H1 (cell line): Measurements from ENCODE around the gene ATP8B3. TPM values are rescaled to one million over a fixed set of nuclear protein-coding genes. Genes with fewer than 3 reads are reported as not detected.

Experiments
- CHD1 ChIP-seq: IDR thresholded peaks from 2 replicates; pipeline ENCODE4 v1.6.1; 2012; ENCODE audit warnings: low read depth, low read length, improper control_type of control experiment
- CREB1 ChIP-seq: IDR thresholded peaks from 2 replicates; pipeline ENCODE4 v1.6.1; 2012; ENCODE audit warnings: inconsistent platforms
- EP300 ChIP-seq, 2 experiments: IDR thresholded peaks; 1 replicate in 1 of 2; 2 replicates in 1 of 2; pipeline ENCODE4 v1.6.1; 2011 to 2012; ENCODE audit warnings: low read depth in 2 of 2, low read length in 2 of 2, mild to moderate bottlenecking in 2 of 2, borderline replicate concordance in 1 of 2, inconsistent platforms in 1 of 2, moderate library complexity in 1 of 2
- JUN ChIP-seq: IDR thresholded peaks from 2 replicates; pipeline ENCODE4 v1.6.1; 2011; ENCODE audit warnings: low read depth, mild to moderate bottlenecking, improper control_type of control experiment, low read length
- KDM1A ChIP-seq: fragments of 200-600, 300-600 bp; sonication (generic); IDR thresholded peaks from 2 replicates; pipeline ENCODE4 v1.7.1; 2016; ENCODE audit warnings: mild to moderate bottlenecking, low read length, borderline replicate concordance
- MAFK ChIP-seq: IDR thresholded peaks from 2 replicates; pipeline ENCODE4 v1.6.1; 2012; ENCODE audit warnings: low read depth, mild to moderate bottlenecking, improper control_type of control experiment, low read length
- RFX5 ChIP-seq: IDR thresholded peaks from 2 replicates; pipeline ENCODE4 v1.6.1; 2011; ENCODE audit warnings: low read depth, low read length, improper control_type of control experiment, borderline replicate concordance
- SP1 ChIP-seq: IDR thresholded peaks from 2 replicates; pipeline ENCODE4 v1.6.1; 2011; ENCODE audit warnings: low read depth, low read length
- TEAD4 ChIP-seq: IDR thresholded peaks from 2 replicates; pipeline ENCODE4 v1.6.1; 2012; ENCODE audit warnings: low read depth, low read length, inconsistent platforms, mixed read lengths
- USF2 ChIP-seq: IDR thresholded peaks from 2 replicates; pipeline ENCODE4 v1.6.1; 2011; ENCODE audit warnings: low read length, improper control_type of control experiment
- polyA plus RNA-seq, 7 experiments: library from polyadenylated mRNA; depleted of rRNA in 3 of 7; stranded (reverse) in 5 of 7; unstranded in 2 of 7; fragments of >200 nt in 5 of 7; fragments of 200-250 nt in 2 of 7; gene quantifications; 1 replicate in 5 of 7; 2 replicates in 1 of 7; 4 replicates in 1 of 7; pipeline versions ENCODE4 v1.2.1 to v1.2.3, GENCODE V29; 2011 to 2013; ENCODE audit warnings: missing spikeins in 2 of 7, mixed read lengths in 2 of 7
- total RNA-seq: library from RNA; stranded (reverse); fragmentation: NEBNext Ultra II Directional; extraction: Animal tissue kit (Norgen Biotek cat#: 25700); gene quantifications from 2 replicates; pipeline ENCODE4 v1.2.1, GENCODE V29; 2021

ATP8B3 gene
- total and polyA plus RNA-seq, 2 of the 8 experiments (the other 6 are each of a cell fraction or from before 2014, with no cell fraction given) = 4.1 to 9.3 TPM

GRCh38 chr19:1747285-1748114 is 64.6 kb downstream of the ATP8B3 start (continued):
- TF ChIP-seq MAFK (no peak), RFX5 (no peak), TEAD4 (no peak), USF2 (no peak), EP300 (IDR thresholded peaks at IDR 0.05; ENCODE audit: borderline replicate concordance in 1 of 2, low read depth in 2 of 2, low read length in 2 of 2) (no peak), SP1 (peak; percentile 50; the same call in 1 of the 2 replicates), KDM1A (peak; percentile 70; the same call in 1 of the 2 replicates), CHD1 (no peak), JUN (no peak), CREB1 (no peak)
- TF ChIP-seq, all 59 proteins: peak for 5
